ENCODE data around the gene TMEM201. TPM values are rescaled to one million over a fixed set of nuclear protein-coding genes. Genes with fewer than 3 reads are reported as not detected.

Gene TMEM201
- total and polyA plus RNA-seq, 9 of the 15 experiments (the other 6 are each of a cell fraction or from before 2014, with no cell fraction given), result 0.42 to 51.3 (median 7.4) TPM

DNA sequence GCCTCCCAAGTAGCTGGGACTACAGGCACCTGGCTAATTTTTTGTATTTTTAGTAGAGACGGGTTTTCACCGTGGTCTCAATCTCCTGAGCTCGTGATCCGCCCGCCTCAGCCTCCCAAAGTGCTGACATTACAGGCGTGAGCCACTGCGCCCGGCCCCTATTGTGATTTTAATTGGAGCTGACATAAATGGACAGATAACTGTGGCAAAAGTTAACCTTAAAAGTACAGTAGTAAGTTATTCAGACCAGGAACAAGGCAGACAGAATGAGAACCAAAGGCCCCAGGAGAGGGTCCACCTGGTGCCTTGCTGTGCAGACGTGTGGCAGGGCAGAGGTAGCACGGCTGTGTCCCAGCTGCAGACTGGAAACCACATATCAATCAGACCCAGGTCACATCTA, 11.0 kb downstream of the TMEM201 start:
- intact Hi-C loops (cut with micrococcal nuclease) (no loop called here), in situ Hi-C loops (cut with MboI) (no loop called here)
- H4K20me1 ChIP-seq (replicated peaks; ENCODE audit: control insufficient read depth, insufficient read depth, low read length), result peaks cover 9% of the 10 kb centered on the region
- ChIA-PET POLR2A (no interaction called here), CTCF (ENCODE audit: low intra/inter-chr PET ratio) (no interaction called here)
- DNase-seq (ENCODE audit: extremely low read depth in 1 of 4, low spot score in 3 of 4), result no peak
- no peak overlapping the region for H3K4me3 ChIP-seq
- WGBS (ENCODE audit: insufficient coverage, low coverage, missing lambda C conversion rate), result 93% methylated on average over 10 of the region's 10 CpGs
- H3K4me2 ChIP-seq (ENCODE audit: insufficient read depth, low read length), result no peak overlapping the region
- no peak overlapping the region for H3K27ac ChIP-seq (ENCODE audit: extremely low read depth, low read depth, low read length)
- no peak for ATAC-seq
- peaks cover 11% of the 10 kb centered on the region for H3K79me2 ChIP-seq (ENCODE audit: control insufficient read depth, insufficient read depth, low read length)
- H2AFZ ChIP-seq (ENCODE audit: low read depth, low read length), result no peak overlapping the region
- no peaks in the 10 kb centered on the region for H3K9me1 ChIP-seq (ENCODE audit: control insufficient read depth, insufficient read depth, low read length)
- TF ChIP-seq KAT8 (IDR thresholded peaks at IDR 0.05; ENCODE audit: low read depth) (no peak), SMAD4 (CRISPR knock-in tag; conservative IDR thresholded peaks at IDR 0.05) (no peak), ZNF445 (CRISPR knock-in tag; IDR thresholded peaks at IDR 0.05; ENCODE audit: low read depth) (no peak), KDM1A (IDR thresholded peaks at IDR 0.05) (no peak), KAT2B (IDR thresholded peaks at IDR 0.05; ENCODE audit: low read depth, low read length) (no peak), POLR2AphosphoS5 (IDR thresholded peaks at IDR 0.05; ENCODE audit: control insufficient read depth, insufficient read depth, low read depth, low read length) (no peak), ERF (CRISPR knock-in tag; IDR thresholded peaks at IDR 0.05) (no peak), FOXJ2 (tag; IDR thresholded peaks at IDR 0.05) (no peak), NONO (IDR thresholded peaks at IDR 0.05; ENCODE audit: low read depth in 2 of 2, low read length in 1 of 2) (no peak), XRCC5 (IDR thresholded peaks at IDR 0.05; ENCODE audit: low read depth, low read length) (no peak), RBM15 (IDR thresholded peaks at IDR 0.05; ENCODE audit: insufficient read depth, low read length) (no peak), NR1H2 (CRISPR knock-in tag; IDR thresholded peaks at IDR 0.05) (no peak), ZNF197 (CRISPR knock-in tag; IDR thresholded peaks at IDR 0.05; ENCODE audit: low read depth) (no peak), DDX20 (tag; IDR thresholded peaks at IDR 0.05; ENCODE audit: low read depth) (no peak), HDAC6 (IDR thresholded peaks at IDR 0.05; ENCODE audit: low read depth, low read length) (no peak), ZBED1 (IDR thresholded peaks at IDR 0.05) (no peak), LEF1 (IDR thresholded peaks at IDR 0.05) (no peak)
- TF ChIP-seq, protein P1, sequence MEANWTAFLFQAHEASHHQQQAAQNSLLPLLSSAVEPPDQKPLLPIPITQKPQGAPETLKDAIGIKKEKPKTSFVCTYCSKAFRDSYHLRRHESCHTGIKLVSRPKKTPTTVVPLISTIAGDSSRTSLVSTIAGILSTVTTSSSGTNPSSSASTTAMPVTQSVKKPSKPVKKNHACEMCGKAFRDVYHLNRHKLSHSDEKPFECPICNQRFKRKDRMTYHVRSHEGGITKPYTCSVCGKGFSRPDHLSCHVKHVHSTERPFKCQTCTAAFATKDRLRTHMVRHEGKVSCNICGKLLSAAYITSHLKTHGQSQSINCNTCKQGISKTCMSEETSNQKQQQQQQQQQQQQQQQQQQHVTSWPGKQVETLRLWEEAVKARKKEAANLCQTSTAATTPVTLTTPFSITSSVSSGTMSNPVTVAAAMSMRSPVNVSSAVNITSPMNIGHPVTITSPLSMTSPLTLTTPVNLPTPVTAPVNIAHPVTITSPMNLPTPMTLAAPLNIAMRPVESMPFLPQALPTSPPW (CRISPR knock-in tag; IDR thresholded peaks at IDR 0.05), result no peak
- H3K4me1 ChIP-seq (replicated peaks in 1 of 2; ENCODE audit: control insufficient read depth in 2 of 2, insufficient read depth in 2 of 2, low read length in 2 of 2), result peaks cover 0 to 31% of the 10 kb centered on the region in 2 experiments; a peak in 2 of 5 replicates
- no peaks in the 10 kb centered on the region for H3K27me3 ChIP-seq (ENCODE audit: control insufficient read depth in 2 of 2, insufficient read depth in 2 of 2, low read length in 2 of 2)
- H3K9ac ChIP-seq (ENCODE audit: insufficient read depth in 1 of 2, low read depth in 2 of 2, low read length in 2 of 2), result no peak overlapping the region
- H3K36me3 ChIP-seq (ENCODE audit: control insufficient read depth, insufficient read depth, low read length), result peaks cover 91% of the 10 kb centered on the region; the same call in 2 of the 3 replicates
- H3K9me3 ChIP-seq (replicated peaks; ENCODE audit: control insufficient read depth, insufficient read depth, low read depth, low read length), result no peaks in the 10 kb centered on the region
- FAIRE-seq, result no peak
- no TSS peak for BruUV-seq (replicated peaks)

Measured in K562 (cell line).